Body of pancreas (tissue), 4 donors: ENCODE data around the gene MICU2.

Experiments
- POLR2A ChIP-seq, 3 donors: fragments of 450-650 bp; IDR thresholded peaks; one replicate each; pipeline ENCODE4 v1.6.1; 2016; ENCODE audit warnings: antibody characterized with exemption in 3 of 3, mild to moderate bottlenecking in 2 of 3
- TF ChIP-seq, protein P1 (sequence below), 7 experiments: fragments of 450-650 bp in 4 of 7; fragments of 200-600 bp in 3 of 7; sonication (generic) in 3 of 7; IDR thresholded peaks; one replicate each; pipeline ENCODE4 v1.5.1; 2016 to 2019; ENCODE audit warnings: antibody characterized with exemption in 7 of 7

DNA sequence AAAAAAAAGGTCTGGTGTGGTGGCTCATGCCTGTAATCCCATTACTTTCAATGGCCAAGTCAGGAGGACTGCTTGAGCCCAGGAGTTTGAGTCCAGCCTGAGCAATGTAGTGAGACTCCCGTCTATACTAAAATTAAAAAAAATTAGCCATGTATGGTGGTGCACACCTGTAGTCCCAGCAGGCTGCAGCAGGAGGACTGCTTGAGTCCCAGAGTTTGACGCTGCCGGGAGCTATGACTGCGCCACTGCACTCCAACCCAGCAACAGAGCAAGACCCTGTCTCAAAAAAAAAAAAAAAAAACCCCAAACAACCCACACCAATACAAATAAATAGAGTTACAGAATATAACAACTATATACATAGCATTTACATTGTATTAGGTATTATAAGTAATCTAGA is 65.7 kb downstream of the MICU2 start:
- TF ChIP-seq POLR2A (IDR thresholded peaks at IDR 0.05): no peak
- TF ChIP-seq, protein P1, sequence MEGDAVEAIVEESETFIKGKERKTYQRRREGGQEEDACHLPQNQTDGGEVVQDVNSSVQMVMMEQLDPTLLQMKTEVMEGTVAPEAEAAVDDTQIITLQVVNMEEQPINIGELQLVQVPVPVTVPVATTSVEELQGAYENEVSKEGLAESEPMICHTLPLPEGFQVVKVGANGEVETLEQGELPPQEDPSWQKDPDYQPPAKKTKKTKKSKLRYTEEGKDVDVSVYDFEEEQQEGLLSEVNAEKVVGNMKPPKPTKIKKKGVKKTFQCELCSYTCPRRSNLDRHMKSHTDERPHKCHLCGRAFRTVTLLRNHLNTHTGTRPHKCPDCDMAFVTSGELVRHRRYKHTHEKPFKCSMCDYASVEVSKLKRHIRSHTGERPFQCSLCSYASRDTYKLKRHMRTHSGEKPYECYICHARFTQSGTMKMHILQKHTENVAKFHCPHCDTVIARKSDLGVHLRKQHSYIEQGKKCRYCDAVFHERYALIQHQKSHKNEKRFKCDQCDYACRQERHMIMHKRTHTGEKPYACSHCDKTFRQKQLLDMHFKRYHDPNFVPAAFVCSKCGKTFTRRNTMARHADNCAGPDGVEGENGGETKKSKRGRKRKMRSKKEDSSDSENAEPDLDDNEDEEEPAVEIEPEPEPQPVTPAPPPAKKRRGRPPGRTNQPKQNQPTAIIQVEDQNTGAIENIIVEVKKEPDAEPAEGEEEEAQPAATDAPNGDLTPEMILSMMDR (IDR thresholded peaks at IDR 0.05): no peak
